Measurements from ENCODE around the gene MAB21L1.

GRCh38 chr13:35500144-35500543 is 23.7 kb upstream of the MAB21L1 start:
- TF ChIP-seq CTCF (tag by site-specific recombination; IDR thresholded peaks at IDR 0.05) (no peak), SP2 (tag by site-specific recombination; IDR thresholded peaks at IDR 0.05) (no peak), ZNF366 (tag by site-specific recombination; conservative IDR thresholded peaks at IDR 0.05) (no peak), YY1 (tag by site-specific recombination; IDR thresholded peaks at IDR 0.05) (no peak), ZNF549 (tag by site-specific recombination; IDR thresholded peaks at IDR 0.05) (no peak), ZNF155 (tag by site-specific recombination; IDR thresholded peaks at IDR 0.05) (no peak), ZNF274 (IDR thresholded peaks at IDR 0.05; ENCODE audit: low read length) (no peak), ZNF274 (tag by site-specific recombination; IDR thresholded peaks at IDR 0.05; ENCODE audit: borderline replicate concordance) (no peak), ZNF514 (tag by site-specific recombination; IDR thresholded peaks at IDR 0.05) (no peak), ZNF121 (tag by site-specific recombination; IDR thresholded peaks at IDR 0.05) (no peak)
- TF ChIP-seq, protein P1, sequence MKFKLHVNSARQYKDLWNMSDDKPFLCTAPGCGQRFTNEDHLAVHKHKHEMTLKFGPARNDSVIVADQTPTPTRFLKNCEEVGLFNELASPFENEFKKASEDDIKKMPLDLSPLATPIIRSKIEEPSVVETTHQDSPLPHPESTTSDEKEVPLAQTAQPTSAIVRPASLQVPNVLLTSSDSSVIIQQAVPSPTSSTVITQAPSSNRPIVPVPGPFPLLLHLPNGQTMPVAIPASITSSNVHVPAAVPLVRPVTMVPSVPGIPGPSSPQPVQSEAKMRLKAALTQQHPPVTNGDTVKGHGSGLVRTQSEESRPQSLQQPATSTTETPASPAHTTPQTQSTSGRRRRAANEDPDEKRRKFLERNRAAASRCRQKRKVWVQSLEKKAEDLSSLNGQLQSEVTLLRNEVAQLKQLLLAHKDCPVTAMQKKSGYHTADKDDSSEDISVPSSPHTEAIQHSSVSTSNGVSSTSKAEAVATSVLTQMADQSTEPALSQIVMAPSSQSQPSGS (tag by site-specific recombination; IDR thresholded peaks at IDR 0.05; ENCODE audit: low read depth) = no peak
- TF ChIP-seq, protein P2, sequence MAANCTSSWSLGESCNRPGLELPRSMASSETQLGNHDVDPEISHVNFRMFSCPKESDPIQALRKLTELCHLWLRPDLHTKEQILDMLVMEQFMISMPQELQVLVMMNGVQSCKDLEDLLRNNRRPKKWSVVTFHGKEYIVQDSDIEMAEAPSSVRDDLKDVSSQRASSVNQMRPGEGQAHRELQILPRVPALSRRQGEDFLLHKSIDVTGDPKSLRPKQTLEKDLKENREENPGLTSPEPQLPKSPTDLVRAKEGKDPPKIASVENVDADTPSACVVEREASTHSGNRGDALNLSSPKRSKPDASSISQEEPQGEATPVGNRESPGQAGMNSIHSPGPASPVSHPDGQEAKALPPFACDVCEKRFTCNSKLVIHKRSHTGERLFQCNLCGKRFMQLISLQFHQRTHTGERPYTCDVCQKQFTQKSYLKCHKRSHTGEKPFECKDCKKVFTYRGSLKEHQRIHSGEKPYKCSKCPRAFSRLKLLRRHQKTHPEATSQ (tag by site-specific recombination; IDR thresholded peaks at IDR 0.05) = no peak

All from HEK293 (cell line).